Mononuclear cell (primary cell): ENCODE measurements around the gene SURF6. TPM values are rescaled to one million over a fixed set of nuclear protein-coding genes. Genes with fewer than 3 reads are reported as not detected.

Experiments used
- H3K27me3 ChIP-seq: 2 replicates; pipeline ENCODE4 v1.6.0; 2011; ENCODE audit warnings: low read length, control low read depth; ENCODE audit not compliant: insufficient read depth
- H3K4me1 ChIP-seq: 2 replicates; pipeline ENCODE4 v1.5.1; 2011; ENCODE audit warnings: mild to moderate bottlenecking, low read length, control low read depth; ENCODE audit not compliant: insufficient read depth
- H3K4me3 ChIP-seq: 2 replicates; pipeline ENCODE4 v1.5.1; 2011; ENCODE audit warnings: mild to moderate bottlenecking, low read length, moderate library complexity
- H3K9me3 ChIP-seq: 2 replicates; pipeline ENCODE4 v1.5.1; 2011; ENCODE audit warnings: low read depth, mild to moderate bottlenecking, control low read depth, low read length
- total RNA-seq: library from RNA; depleted of rRNA; stranded (reverse); fragments of >200 nt; gene quantifications from one replicate; pipeline ENCODE4 v1.2.3, GENCODE V29; 2012

Gene SURF6
- total RNA-seq, 1 donor: 4.8 TPM

GRCh38 chr9:133356391-133357091, 20.6 kb upstream of the SURF6 start, which contains the start of the genes SURF1 and SURF2:
Gene SURF1, minus strand, starts transcription at chr9:133356487. Its CDS starts 34 bp downstream, at chr9:133356453.
Gene SURF2, plus strand, starts transcription at chr9:133356550. Its CDS starts 43 bp downstream, at chr9:133356593.
- peak within 1 kb of the TSS; percentile 68 for H3K4me3 ChIP-seq
- H3K27me3 ChIP-seq: no peaks in the 10 kb centered on the region
- no peaks in the 10 kb centered on the region for H3K9me3 ChIP-seq
- peaks cover 27% of the 10 kb centered on the region for H3K4me1 ChIP-seq

- no peaks in the 10 kb centered on the region for H3K27me3 ChIP-seq
- peak overlapping the region; percentile 68 for H3K4me3 ChIP-seq
These were observed 19.9 kb upstream of the SURF6 start for GRCh38 chr9:133355881-133356357.

GRCh38 chr9:133354766-133355165, 18.8 kb upstream of the SURF6 start:
- no peaks in the 10 kb centered on the region for H3K9me3 ChIP-seq
- no peak overlapping the region for H3K4me3 ChIP-seq
- peaks cover 27% of the 10 kb centered on the region for H3K4me1 ChIP-seq
- no peaks in the 10 kb centered on the region for H3K27me3 ChIP-seq

More at GRCh38 chr9:133355881-133356357, 19.9 kb upstream of the SURF6 start:
- peaks cover 27% of the 10 kb centered on the region for H3K4me1 ChIP-seq
- no peaks in the 10 kb centered on the region for H3K9me3 ChIP-seq

- Histone ChIP-seq H3K4me3 (no peak overlapping the region), H3K27me3 (no peaks in the 10 kb centered on the region), H3K4me1 (peaks cover 38% of the 10 kb centered on the region), H3K9me3 (no peaks in the 10 kb centered on the region)
These were observed 17.6 kb upstream of the SURF6 start for GRCh38 chr9:133353548-133353947.

- no peaks in the 10 kb centered on the region for H3K9me3 ChIP-seq
- no peak overlapping the region for H3K4me3 ChIP-seq
- H3K27me3 ChIP-seq: no peaks in the 10 kb centered on the region
- H3K4me1 ChIP-seq: peaks cover 35% of the 10 kb centered on the region
These were observed 16.8 kb upstream of the SURF6 start for GRCh38 chr9:133352635-133353340.

- peaks cover 31% of the 10 kb centered on the region for H3K4me1 ChIP-seq
- no peaks in the 10 kb centered on the region for H3K27me3 ChIP-seq
- H3K9me3 ChIP-seq: no peaks in the 10 kb centered on the region
- no peak overlapping the region for H3K4me3 ChIP-seq
These were observed 16.1 kb upstream of the SURF6 start for GRCh38 chr9:133351908-133352634.

GRCh38 chr9:133351526-133351907, 15.5 kb upstream of the SURF6 start:
- Histone ChIP-seq H3K4me1 (peaks cover 33% of the 10 kb centered on the region), H3K9me3 (no peaks in the 10 kb centered on the region), H3K4me3 (no peak overlapping the region), H3K27me3 (no peaks in the 10 kb centered on the region)

- Histone ChIP-seq H3K4me1 (peaks cover 32% of the 10 kb centered on the region), H3K27me3 (no peaks in the 10 kb centered on the region), H3K9me3 (no peaks in the 10 kb centered on the region), H3K4me3 (no peak overlapping the region)
These were observed 14.1 kb upstream of the SURF6 start for GRCh38 chr9:133349965-133350616.

GRCh38 chr9:133348718-133349573, 13.0 kb upstream of the SURF6 start:
- peak overlapping the region; percentile 99 for H3K4me3 ChIP-seq
- H3K4me1 ChIP-seq: peaks cover 27% of the 10 kb centered on the region
- H3K9me3 ChIP-seq: no peaks in the 10 kb centered on the region
- no peaks in the 10 kb centered on the region for H3K27me3 ChIP-seq

- no peaks in the 10 kb centered on the region for H3K27me3 ChIP-seq
- peak within 1 kb of the TSS; percentile 99 for H3K4me3 ChIP-seq
- H3K4me1 ChIP-seq: peaks cover 27% of the 10 kb centered on the region
- H3K9me3 ChIP-seq: no peaks in the 10 kb centered on the region
These were observed 12.2 kb upstream of the SURF6 start, which contains the start of the genes MED22 and RPL7A for GRCh38 chr9:133347985-133348717. Gene MED22, minus strand, starts transcription at chr9:133348131. Its CDS starts 1,469 bp downstream, at chr9:133346662. Gene RPL7A, plus strand, starts transcription at chr9:133348218. Its CDS starts 26 bp downstream, at chr9:133348244.

- H3K4me1 ChIP-seq: peaks cover 30% of the 10 kb centered on the region
- no peaks in the 10 kb centered on the region for H3K9me3 ChIP-seq
- no peaks in the 10 kb centered on the region for H3K27me3 ChIP-seq
- peak overlapping the region; percentile 99 for H3K4me3 ChIP-seq
These were observed 11.6 kb upstream of the SURF6 start for GRCh38 chr9:133347515-133347984.

- Histone ChIP-seq H3K9me3 (no peaks in the 10 kb centered on the region), H3K27me3 (no peaks in the 10 kb centered on the region), H3K4me3 (no peak overlapping the region), H3K4me1 (peaks cover 43% of the 10 kb centered on the region)
These were observed 10.2 kb upstream of the SURF6 start for GRCh38 chr9:133346021-133346785.
